HT1080 (cell line): ENCODE data around the gene USH1C. TPM values are rescaled to one million over a fixed set of nuclear protein-coding genes. Genes with fewer than 3 reads are reported as not detected.

Experiments
- DNase-seq: peaks from one replicate; pipeline ENCODE4 v3.0.0-alpha.2; 2015; ENCODE audit warnings: low read depth
- total RNA-seq: library from RNA; depleted of rRNA; stranded (reverse); fragments of >200 nt; shearing (Covaris generic); gene quantifications from 2 replicates; pipeline ENCODE4 v1.2.3, GENCODE V29; 2014

Gene USH1C
- total RNA-seq, 1 experiment from 2014 or later = not detected

DNA sequence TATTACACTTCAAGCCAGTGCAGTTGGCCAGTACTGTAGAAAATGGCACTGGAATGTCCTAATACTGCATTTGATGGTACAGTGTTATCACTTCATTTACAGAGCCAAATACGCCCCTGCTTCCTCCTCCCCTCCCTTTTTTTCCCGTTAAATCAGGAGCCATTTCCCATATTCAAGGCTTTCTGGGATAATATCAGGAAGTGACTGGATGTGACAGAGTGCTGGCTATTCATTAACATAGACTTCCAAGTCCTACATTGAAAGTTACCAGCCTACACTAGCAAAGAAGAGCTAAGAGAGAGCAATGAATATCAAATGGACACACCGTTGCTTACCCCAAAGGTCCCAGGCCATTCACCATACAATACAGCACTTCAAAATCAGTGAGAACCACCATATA is 35.4 kb downstream of the USH1C start:
- DNase-seq = no peak

DNA sequence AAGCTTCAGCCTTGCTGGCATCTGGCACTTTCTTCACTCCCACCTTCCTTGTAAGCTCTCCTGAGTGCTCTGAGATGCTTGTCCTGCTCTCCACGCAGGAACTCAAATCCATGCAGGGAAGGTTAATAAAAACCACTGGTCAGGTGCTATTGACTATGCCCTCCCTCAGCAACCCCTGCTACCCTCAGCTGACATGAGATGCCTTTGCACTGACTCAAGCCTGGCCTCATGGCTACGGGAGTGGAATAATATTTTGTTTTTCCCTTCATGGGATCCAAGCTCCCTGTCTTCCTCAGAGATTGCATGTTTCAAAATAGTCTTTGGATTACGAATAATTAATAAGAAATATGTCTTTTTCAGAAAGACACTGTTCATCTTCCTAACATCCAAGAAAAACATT is 35.9 kb downstream of the USH1C start:
- DNase-seq = no peak

DNA sequence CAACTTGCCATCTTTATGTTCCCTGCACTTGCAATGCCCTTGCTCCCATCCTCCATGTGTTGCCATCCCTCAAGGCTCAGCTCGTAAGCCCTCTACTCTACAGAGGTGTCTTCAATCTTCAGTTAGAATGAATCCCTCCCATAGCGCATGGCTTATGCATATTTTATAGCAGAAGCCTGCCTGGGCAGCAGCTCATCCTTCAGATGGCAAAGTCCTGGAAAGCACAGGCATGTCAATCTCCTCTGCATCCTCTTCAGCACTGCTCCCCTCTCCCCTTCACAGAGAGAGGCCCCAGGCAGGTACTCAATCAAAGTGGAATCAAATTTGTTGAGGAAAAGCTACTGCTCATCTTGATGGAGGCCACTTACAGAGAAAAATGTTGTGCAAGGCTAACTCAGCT is 36.4 kb downstream of the USH1C start:
- DNase-seq = no peak

DNA sequence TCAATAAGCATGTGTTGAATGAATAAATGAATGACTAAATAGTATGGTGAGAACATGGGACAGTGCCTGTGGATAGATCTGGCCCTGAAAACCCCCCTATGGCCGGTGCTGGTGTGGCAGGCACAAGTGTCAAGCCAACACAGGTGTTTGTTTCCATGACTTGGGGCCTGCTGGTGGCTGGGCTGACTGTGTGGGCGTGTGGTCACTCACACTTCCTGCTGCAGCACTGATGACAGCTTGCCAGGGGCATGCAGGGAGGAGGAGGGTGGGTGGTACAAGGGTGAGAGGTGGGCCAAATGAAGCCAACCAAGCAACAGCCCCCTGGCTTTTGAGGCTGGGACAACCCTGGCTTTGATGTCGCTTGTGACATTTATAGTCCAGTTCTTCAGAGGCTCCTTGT is 37.3 kb downstream of the USH1C start:
- DNase-seq = no peak

DNA sequence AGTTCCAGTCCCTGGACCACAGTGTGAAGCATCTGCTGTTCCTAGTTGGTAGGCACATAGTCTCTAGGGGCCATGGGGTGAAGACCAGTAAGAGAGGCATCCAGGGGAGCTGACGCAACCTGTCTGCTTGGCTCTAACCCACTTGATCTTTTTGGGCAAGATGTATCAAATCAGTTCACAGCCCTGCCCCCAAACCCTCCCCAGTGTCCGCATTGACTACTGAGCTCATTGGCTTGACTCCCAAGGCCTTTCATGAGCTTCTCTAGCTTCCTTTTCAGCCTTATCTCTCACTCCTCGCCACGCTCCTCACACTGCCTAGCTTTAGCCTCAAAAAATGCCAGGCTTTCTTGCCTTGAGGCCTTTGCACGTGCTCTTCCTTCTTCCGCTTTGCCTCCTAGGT is 37.9 kb downstream of the USH1C start:
- no peak for DNase-seq

GRCh38 chr11:17505146-17505545 is 39.1 kb downstream of the USH1C start:
- no peak for DNase-seq

- DNase-seq = peak; percentile 62
Measured at GRCh38 chr11:17504330-17505107, 39.7 kb downstream of the USH1C start.

- DNase-seq = no peak
Measured at GRCh38 chr11:17502630-17503029, 41.6 kb downstream of the USH1C start.

DNA sequence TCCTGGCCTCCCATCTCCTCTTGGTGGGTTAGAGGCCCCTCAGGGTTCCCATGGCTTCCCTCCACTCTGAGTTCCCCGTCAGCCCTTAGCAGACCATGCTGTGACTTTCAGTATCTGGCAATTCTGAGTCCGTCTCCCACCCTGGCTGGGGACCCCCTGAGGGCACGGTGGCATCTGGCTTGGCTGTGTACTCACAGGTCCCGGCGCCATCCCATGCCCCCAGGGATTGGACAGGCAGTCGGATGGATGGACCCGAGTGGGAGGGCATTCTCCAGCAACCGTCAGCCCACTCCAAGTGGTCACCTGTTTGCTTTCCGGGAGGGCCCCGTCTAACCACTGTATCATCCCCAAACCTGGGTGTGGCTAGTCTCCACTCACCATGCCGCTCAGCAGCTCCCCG is 43.5 kb downstream of the USH1C start:
- no peak for DNase-seq

GRCh38 chr11:17498475-17498874 is 45.7 kb downstream of the USH1C start:
- DNase-seq = peak; percentile 13

DNA sequence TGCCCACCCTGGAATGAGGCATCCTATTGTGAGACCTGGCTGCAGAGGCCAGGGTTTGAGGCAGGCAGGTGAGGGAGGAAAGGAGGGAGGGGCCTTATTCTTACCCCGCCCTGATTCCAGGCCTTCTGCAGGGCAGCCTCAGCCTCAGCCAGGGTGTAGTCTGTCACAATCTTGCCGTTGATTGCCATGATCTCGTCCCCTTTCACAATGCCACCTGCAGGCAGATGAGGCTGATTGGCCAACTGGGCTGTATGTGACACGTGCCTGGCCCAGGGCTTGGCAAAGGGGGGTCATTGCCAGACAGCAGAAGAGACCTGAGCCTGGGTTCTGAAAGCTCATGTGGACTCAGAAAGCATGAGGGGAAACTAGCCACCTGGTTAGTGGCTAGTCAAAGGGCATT is 46.2 kb downstream of the USH1C start:
- no peak for DNase-seq

DNA sequence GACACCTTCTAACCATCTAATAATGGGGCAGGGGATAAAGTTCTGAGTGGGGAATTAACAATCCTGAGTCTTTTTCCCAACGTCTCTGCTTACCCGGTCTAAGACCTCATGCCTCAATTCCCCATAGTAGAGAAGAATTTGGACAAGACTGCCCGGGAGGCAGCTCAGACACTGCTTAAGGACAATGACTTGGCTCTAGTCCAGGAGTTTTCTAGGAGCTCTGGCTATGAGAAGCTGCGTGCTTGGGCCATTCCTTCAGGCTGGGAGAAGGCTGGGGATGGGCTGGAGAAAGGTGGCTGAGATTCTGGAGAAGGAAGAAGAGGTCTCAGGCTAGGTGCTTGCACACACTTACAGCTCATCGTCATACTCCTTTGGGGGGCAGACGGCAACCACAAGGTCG is 47.8 kb downstream of the USH1C start:
- DNase-seq = no peak

DNA sequence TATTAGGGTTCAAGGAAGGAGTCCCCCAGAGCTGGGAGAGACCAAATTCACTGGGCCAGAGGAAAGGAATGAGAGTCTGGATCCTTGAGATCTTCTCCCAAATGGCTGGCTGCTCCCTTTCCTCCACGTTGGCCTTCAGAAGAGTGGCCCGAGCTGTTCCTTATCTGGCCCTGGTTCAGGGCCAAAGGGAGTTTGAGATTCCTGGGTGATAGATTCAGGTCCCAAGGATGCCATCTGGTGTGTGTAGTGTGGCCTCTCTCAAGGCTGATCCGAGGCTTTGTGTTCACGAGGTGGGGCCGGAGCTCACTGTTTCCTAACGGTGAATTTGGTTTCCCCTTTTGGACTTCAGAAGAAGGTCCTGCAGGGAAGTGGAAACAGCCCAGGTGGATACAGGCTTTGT is 50.2 kb downstream of the USH1C start:
- no peak for DNase-seq

GRCh38 chr11:17490938-17491337 is 53.3 kb downstream of the USH1C start:
- DNase-seq = no peak

DNA sequence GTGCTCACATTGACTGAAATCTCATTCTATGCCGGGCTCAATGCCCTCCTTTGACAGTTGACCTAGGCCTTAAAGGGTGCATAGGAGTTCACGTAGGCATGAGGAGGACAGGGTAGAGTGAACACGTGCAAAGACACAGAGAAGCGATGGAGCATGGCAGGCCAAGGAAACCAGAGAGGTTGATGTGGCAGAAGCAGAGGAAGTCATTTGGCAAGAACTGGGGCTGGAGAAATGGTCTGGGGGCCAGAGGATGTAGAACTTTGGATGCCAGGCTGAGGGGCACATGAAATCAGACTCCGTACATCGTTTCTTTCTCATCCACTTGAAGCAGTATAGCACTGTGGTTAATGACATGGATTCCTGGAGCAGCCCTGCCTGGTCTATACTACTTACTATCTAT is 54.0 kb downstream of the USH1C start:
- DNase-seq = no peak

- no peak for DNase-seq
Measured at GRCh38 chr11:17489751-17490150, 54.5 kb downstream of the USH1C start.

- no peak for DNase-seq
Measured at GRCh38 chr11:17488563-17488962, 55.7 kb downstream of the USH1C start.

DNA sequence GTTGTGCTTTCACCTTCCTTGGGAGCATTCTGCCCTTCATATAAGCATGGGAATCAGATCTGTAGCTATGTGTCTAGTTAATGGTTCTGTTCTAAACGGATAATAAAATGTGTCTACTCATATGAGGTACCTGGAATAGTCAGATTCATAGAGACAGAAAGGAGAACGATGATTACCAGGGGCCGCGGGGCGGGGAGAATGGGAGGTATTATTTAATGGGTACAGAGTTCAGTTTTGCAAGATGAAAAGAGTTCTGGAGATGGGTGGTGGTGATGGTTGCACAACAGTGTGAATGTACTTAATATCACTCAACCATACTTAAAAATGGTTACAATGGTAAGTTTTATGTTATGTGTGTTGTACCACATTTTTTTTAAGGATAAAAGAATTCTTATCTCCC is 57.6 kb downstream of the USH1C start:
- no peak for DNase-seq

- DNase-seq = no peak
Measured at GRCh38 chr11:17483505-17483904, 60.7 kb downstream of the USH1C start.

GRCh38 chr11:17481905-17482304 is 62.3 kb downstream of the USH1C start:
- no peak for DNase-seq

- DNase-seq = peak; percentile 34
Measured at GRCh38 chr11:17479284-17480214, 64.7 kb downstream of the USH1C start.

DNA sequence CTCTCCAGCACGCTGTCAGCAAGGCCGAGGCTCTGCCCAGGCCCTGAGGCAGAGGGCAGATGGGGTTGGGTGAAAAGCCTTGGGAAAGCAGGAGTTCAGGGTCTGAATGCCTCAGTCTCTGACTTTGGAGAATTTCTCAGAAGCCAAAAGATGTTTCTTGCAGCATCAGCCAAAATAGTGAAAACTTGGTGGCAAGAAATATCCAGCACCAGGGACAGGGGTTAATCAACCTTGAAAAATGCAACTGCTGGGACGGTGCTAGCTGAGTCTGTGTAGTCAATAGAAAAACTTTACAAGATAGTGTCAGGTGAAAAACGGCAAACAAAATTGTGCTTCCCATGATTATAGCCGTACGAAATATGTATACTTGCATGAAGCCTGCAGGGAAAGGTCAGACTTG is 66.1 kb downstream of the USH1C start:
- no peak for DNase-seq

DNA sequence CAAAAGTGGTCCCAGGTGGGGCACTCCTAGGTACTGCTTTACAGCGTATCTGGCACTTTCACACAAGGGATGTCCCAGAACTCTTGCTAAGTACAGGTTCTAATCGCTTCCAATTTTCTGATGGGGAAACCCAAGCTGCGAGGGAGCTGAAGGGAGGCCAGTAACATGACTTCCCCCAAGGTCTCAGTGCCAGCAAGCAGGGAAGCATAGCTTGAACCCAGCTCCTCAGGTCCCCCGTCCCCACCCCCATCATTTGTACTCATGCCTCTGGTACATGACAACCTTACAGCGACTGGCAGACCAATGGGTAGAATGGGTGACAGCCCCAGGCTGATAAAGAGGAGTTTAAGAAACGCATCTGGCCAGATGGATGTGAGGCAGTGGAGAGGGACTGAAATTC is 66.9 kb downstream of the USH1C start:
- DNase-seq = no peak
